Activated naive CD4-positive, alpha-beta T cell treated with Interleukin-2 at 50 U/mL for 16 hours (primary cell): Measurements from ENCODE around the gene ZBTB16.

Experiments
- DNase-seq: peaks from one replicate; pipeline ENCODE4 v3.0.0-alpha.2; 2020

Gene ZBTB16

DNA sequence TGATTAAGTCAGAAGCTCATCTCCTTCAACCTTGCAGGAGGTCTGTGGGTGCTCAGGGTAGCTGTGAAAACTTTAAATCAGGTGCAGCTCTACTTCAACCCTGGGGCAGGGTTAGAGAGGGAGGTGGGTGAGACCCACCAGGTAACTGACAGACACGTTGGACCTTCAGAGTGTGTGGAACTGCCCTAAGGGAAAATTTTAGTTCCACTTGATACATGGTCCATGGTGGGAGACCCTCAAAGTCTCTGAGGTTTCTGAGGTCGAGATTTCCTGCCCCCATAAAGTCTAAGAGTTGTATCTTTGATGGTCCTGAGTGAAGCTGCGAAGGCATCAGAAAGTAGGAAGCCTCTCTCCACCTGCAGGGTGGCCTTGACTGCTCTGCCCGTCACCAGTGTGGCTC lies 212.8 kb downstream of the ZBTB16 start:
- no peak for DNase-seq

DNA sequence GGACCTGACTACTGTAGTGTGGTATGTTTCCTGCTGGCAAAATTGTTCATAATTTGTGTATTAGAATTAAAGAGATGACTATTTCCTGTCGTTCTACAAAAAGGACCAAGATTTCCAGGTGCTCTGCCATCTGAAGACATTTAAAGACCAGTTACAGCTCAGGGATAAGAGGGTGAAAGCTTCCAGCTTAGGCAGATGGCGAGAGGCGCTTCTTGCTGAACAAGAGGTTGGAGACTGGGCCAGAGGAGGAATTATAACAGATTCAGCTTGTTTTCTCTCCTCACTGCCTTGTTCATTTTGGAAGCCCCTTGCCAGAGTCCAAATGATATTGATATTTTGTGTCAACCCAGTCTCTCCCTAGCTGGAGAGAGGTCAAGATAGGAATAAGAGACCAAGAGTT lies 213.6 kb downstream of the ZBTB16 start:
- DNase-seq = no peak

DNA sequence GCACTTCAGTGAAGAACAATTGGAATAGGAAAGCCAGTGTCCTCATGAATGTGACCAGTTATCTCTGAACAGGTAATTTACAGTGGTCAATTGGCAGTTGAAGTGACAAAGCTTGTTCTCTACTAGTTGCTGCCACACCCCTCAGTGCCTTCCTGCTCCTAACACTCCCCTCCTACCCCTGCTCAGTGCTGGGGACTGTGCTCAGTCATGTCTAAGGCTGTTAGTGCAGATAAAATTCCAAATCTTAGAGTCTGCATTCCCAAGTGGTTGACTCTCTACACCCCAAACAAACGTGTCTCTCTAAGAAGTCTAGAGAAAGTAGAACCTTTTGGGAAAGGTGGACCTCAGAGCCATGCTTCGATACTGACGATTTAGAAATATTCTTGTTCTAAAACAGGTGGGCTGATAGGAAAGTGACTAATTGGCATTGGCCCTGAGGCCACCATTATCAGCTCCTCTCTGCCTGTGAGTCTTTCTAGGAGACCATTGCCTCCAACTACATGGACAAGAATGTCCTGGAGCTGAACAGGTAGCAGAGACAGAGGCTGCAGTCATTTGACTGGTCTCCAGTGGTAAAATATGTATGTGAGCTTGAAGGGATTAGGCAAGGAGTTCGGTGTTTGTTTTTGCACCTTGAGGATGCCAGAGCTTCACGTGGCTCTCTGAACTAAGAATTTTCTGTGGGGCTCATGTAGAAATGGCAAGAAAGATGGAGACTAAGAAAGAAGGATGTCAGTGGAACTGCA lies 214.6 kb downstream of the ZBTB16 start:
- DNase-seq = no peak

DNA sequence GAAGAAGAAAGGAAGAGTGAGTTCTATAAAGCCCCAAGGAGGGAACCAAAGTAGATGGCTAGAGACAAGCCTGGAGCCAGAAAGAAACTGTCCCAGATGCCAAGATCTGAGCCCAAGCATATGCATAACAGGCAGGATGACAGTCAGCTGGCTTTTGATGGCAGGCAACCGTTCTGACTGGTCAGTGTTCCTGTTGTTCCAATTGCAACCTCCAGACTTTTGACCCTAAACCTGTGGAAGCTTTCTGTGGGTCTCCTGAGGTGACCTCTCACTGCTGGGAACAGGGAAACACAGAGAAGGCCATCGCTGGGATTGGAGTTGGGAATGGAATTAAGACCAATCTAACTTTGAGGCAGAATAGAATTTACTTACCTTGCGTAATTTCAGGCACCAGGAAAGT lies 215.1 kb downstream of the ZBTB16 start:
- DNase-seq = no peak

DNA sequence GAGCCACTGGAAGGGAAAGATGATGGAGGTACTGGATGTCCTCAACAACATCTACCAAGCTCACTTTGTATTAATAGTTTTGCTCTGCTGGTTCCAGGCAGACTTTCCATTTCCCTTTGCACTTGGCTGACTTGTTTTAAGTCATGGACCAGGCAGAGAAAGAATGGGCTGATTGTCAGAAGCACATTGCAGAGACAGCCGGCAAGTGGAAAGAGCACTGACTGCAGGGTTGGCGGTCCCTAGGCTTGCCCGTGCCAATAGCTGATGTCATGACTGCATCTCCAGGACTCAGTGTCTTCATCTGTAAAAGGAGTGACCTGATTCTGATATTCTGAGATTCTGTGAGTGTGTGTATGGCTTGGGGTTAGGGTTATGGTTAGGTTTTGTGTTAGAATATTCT lies 215.8 kb downstream of the ZBTB16 start:
- DNase-seq = no peak

DNA sequence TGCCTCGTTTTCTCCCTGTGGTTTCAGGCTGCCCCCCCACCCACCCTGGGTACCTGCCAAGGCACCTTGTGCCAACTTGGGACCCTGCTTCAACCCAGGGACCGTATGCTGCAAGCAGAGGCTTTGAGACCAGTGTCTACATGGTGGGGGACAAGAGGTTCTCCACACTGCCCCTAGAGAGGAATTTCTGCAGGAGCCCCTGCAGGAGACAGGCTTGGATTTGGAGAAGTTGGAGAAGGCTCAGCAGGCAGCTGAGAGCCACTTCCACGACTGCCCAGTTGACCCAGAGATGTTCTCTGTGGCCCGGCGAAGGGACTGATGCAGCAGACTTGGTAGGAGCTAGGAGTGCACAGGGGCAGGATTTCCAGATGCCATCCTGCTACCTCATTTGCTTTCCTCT lies 216.6 kb downstream of the ZBTB16 start:
- DNase-seq = no peak

DNA sequence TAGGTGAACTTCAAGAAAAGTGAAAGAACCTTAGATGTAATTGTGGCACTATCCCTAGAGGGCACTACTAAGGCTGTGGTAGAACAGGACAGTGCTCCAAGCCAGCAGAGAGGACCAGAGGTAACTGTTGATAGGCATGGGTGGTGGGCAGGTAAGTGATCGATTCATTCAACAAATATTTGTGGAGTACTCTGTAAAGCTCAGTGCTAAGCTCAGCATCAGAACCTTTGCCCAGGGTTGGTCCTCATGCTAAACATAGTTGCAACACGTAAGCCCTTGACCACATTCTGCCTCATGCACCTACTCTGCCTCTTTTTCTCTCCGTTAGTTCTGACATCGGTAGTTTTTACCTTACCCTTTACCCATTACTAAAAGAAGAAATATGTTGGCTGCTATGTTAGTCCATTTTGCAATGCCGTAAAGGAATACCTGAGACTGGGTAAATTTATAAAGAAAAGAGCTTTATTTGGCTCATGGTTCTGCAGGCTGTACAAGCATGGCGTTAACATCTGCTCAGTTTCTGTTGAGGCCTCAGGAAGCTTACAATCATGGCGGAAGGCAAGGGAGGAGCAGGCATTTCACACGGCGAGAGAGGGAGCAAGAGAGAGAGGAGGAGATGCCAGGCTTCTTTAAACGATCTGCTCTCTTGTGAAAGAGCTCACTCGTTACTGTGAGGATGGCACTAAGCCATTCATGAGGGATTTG lies 218.3 kb downstream of the ZBTB16 start:
- no peak for DNase-seq

DNA sequence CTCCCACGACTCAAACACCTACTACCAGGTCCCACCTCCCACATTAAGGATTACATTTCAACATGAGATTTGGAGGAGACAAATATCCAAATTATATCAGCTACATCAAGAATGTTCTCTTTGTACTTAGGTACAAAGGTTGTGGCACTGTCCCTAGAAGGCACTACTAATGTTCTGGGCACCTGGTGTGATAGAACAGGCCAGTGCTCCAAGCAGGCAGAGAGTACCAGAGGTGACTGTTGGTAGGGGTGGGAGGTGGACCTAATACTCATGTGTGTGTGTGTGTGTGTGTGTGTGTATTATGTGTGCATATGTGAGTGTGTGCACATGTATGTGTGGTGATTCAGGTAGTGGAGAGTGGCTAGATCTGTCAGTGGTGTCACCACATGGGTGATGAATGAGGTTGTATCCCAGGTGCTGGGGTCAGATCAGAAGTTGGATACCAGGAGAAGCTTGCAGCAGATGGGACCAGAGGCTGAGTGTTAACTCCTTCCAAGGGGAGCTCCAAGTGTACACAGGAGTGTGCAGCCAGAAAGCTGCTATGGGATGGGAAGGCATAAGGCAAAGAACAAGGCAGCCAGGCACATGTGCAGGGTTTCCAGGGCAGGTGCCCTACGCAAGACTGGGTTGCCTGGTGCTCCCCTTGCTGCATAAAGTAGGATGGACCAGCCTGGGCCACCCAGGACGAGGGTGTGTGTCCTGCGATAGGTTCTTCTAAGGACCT lies 219.0 kb downstream of the ZBTB16 start:
- no peak for DNase-seq

DNA sequence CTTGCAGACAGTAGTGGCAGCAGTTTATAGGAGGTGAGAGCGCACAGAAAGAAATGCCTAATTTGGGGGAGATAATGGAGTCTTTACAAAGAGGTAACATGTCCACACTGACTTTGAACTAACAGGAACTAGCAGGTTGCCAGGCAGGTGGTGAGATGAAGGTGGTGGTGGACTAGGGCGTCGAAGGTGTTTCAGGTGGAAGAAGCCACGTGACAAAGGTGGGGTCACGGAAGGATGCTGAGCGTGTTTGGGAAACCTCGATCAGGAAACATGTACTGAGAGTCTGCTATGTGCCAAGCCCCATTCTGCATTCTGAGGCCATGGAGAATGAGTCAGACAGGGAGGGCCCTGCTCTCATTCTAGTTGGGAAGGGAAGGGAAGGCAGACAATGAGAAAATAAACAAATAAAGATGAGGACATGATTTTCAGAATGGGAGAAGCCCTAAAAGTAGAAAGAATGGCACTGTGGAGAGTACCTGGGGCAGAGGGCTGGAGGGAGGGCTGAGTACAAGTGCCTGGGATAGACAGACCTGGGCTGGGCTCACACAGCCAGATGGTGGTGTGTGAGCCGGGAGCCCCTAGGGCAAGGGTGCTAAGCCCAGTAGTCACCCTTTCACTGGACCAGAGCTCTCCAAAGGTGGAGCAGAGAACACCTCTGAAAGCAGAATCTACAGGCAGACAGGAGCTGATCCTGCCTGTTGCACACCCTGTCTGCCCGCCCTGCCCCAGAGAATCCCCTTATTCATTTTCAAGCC lies 220.5 kb downstream of the ZBTB16 start:
- no peak for DNase-seq

DNA sequence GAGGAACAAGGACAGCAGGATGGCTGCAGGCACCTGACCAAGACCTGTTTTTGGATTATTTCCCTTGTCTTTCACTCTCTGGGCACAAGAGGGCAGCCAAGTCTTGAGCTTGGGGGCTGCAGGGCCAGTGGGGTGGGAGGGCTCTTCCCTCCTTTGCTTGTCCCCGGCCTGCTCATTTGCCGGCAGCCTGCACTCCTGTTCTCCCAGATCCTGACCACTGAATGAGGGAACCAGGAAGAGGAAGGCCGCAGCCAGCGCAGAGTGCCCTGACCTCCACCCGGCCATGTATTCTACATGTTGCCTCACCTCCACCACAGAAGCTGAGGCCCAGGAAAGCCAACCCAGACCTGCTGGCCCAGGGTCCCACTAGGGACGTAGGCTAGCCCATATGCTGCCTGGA lies 221.2 kb downstream of the ZBTB16 start:
- DNase-seq = no peak

DNA sequence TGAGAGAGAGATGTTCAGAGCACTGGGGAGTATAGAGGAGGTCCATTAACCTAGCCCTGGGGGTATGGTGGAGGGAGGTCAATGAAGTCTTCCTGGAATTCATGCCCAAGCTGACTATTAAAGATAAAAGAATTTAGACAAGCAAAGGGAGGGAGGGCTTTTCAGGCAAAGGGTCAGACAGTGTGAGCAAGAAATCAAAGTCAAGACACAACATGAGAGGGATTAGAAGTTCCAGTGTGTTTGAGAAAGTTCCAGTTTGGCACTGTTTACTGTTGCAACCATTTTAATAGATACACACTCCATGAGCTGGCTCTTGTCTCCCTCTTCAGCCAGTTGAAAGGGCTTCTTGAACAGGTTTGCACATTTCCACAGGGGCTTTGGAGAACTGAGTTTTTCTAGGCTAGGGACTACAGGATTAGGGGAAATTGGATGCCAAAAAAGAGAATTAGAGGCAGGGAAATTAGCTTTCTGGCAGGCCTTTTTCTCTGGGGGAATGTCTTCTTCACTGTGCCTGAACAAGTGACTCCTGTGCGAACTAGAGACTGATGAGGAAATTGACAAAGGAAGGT lies 222.0 kb downstream of the ZBTB16 start:
- no peak for DNase-seq

DNA sequence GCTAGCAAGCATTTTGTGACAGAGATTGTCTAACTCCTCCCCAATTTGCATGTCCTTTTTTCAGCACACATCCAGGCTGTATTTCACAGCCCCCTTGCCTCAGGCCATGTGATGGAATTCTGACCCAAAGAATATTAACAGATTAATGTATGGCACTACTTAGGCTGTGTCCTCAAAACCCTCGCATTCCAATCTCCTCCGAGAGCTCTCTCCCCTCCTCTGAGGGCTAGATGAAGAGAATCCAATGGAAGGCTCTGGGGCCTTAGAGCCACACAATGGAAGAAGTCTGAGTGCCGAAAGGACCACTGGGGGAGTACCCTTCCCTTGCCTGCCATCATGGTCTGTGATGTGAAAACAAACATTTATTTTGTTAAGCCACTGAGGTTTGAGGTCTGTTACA lies 223.0 kb downstream of the ZBTB16 start:
- DNase-seq = no peak

DNA sequence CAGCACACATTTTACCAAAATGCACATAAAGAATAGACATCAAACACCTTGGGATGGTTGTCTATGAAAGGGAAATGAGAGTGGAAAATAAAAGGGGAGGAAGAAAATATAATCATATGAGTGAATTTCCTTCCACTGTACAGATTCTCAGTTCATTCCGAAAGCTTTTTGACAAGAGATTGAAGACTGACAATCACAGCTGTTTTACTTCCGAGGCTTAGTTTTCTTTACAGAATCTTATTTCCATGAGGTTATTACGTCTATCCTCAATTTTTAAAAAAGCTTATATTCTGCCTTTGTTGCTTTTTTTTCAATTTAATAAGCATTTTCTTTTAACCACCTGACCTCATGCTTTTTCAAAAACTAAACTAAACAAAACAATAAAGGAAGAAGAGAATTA lies 223.9 kb downstream of the ZBTB16 start:
- no peak for DNase-seq

DNA sequence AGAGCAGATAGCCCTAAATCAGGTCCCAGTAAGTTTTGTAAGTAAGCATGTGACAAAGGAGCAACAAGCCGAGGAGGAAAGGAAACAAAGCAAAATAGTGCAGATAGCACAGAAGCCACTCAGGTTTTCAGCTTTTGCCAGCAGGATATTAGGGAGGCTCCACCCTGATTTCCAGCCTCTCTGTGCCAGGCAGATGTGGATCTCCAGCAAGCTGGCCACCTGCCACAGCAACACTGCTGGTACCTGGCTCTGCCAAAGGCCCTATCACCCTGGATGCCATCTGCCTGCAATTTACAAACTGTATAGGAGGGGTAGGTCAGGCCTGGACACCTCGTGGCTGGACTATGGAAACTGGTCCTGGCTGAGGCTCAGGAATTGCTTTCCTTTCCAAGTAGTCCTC lies 224.5 kb downstream of the ZBTB16 start:
- no peak for DNase-seq

DNA sequence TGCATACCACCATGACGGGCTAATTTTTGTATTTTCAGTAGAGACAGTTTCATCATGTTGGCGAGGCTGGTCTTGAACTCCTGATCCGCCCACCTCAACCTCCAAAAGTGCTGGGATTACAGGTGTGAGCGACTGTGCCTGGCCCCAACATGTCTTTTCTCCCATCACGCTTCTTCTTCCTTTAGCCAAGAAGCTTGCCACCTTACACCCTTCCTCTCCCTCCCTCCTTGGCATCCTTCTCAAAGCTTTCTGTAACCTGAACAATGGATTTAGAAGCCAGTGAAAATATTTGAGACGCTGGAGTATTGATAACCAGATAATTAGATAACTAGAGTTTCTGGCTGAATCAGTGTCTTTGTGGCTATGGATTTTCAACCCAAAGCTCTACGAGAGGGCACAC lies 225.4 kb downstream of the ZBTB16 start:
- DNase-seq = no peak

DNA sequence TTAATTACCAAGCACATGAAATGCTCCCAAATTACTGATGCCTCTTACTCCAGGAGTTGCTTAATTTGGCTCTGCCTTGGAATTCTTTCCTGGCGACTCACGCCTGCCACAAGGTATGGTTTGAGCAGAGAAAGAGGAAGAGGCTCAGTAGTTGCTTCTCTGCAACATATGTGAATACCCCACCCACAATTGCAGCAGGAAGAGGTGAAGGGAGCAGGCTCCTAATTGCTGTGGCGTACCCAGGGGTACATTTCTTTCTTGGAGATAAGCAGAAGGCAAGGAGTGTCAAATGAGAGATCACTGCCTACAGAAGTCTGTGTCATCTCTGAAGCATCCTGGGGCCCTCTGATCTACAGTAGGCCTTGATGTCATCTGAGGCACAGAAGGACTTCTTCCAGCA lies 226.1 kb downstream of the ZBTB16 start:
- no peak for DNase-seq

DNA sequence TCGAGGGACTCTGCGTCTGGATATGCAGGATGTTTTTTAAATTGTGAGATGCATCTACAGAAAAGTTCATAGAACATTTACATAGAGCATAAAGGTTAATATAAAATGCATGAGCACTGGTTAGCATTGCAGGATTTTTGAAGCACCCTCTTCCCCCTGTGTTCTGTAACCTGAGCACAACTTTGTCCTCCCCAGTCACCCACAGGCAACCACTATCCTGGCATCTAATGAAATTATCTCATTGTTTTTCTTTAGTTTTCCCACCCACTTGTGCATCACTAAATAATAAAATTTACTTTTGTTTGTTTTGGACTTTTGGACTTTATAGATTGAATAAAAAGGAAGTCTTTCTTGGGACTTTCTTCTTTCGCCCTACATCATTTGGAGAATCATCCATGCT lies 226.7 kb downstream of the ZBTB16 start:
- no peak for DNase-seq

DNA sequence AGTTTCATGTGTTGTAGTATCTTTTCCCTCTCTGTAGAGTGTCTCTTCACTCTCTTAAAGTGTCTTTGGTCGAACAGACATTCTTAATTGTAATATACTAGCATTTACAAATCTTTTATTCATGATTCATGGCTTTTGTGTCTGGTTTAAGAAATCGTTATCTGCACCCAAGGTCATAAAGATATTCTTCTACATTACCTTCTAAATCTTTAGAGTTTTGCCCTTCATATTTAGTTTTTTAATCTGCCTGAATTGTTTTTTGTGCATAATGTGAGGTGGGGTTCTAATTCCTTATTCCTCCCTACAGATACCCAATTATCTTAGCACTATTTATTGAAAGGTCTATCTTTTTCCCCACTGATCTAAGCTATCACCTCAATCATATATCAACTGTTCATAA lies 227.6 kb downstream of the ZBTB16 start:
- DNase-seq = no peak

DNA sequence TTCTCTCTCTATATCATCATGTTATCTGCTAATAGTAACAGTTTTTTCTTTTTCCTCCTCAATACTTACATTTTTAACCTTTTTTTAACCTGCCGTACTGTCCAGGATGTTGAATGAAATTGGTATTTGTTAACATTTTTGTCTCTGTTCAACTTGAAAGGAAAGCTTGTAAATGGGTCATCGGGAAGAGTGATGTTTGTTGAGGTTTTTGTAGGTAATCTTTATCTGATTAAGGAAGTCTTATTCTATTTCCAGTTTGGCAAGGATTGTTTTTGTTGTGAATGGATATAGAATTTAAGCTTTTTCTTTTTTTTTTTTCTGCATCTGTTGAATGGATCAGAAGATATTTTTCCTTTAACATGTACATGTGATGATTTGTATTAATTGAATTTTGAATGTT lies 228.6 kb downstream of the ZBTB16 start:
- no peak for DNase-seq

DNA sequence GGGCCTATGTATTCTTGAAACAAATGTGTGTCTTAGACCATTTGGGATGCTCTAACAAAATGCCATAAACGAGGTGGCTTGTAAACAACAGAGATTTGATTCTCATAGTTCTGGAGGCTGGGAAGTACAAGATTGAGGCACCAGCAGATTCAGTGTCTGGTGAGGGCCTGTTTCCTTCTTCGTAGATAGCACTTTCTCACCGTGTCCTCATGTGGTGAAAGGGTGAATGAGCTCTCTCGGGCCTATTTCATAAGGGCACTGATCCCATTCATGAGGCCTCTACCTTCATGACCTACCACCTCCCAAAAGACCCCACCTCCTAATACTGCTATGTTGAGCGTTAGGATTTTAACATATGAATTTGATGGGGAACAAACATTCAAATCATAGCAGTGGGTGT lies 230.3 kb downstream of the ZBTB16 start:
- DNase-seq = no peak

DNA sequence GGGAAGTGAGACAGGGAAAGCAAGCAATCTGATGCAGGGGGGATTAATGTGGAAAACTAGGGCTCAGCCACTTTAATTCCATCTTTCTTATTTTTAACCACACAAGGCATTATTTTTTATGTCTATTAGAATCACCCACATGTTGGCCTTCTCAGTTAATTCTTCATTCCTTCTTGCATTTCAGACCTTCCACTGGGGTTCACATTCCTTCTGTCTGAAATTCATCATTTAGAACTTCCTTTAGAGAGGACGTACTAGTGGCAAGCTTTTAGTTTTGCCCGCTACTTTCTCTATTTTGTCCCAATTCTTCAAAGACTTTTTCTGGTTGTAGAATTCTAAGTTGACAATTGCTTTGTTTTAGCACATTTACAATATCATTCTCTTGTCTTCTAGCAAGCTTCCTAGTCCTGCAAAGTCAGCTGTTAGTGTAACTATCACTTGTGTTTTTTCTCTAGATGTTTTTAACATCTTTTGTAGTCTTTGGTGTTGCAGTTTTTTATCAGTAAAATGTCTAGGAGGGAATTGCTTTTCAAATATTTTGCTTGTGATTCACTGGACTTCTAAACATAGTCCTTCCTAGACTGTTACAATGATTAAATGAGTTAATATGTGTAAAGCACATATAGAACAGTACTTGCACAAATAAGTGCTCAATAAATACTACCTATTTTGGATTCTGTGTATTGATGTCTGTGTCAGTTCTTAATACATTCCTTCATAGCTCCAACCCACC lies 231.2 kb downstream of the ZBTB16 start:
- DNase-seq = no peak

DNA sequence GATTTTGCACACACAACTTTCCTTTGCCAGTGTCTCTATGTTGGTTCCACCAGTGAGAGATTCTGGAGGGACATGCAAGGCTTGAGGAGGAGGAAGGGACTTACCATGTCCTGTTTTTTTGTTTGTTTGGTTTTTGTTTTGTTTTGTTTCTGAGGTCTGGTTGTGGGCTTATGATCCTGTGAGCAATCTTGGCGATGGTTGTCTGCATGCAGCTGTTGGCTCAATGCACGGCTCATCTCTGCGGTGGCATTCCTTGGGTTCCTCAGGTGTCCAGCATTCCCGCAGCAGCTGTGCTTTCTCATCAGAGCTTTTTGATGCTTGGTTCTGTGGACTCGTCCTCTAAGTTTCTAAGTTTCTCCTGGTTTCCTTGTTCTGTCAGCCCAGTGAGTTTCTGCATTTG lies 231.9 kb downstream of the ZBTB16 start:
- no peak for DNase-seq
